Gastrocnemius medialis (tissue), 4 donors: Measurements from ENCODE around the gene IQCH.

ENCODE experiments used
- POLR2A ChIP-seq, 2 donors: fragments of 450-650 bp; IDR thresholded peaks; one replicate each; pipeline ENCODE4 v1.6.1; 2017; ENCODE audit warnings: antibody characterized with exemption in 2 of 2, mild to moderate bottlenecking in 2 of 2, moderate library complexity in 2 of 2
- TF ChIP-seq, protein P1 (sequence below), 5 experiments: fragments of 450-650 bp in 3 of 5; fragments of 200-600 bp in 2 of 5; sonication (generic) in 2 of 5; IDR thresholded peaks in 4 of 5; conservative IDR thresholded peaks in 1 of 5; 1 replicate in 4 of 5; 2 replicates in 1 of 5; pipeline ENCODE4 v1.5.1; 2016 to 2019; ENCODE audit warnings: antibody characterized with exemption in 5 of 5, mild to moderate bottlenecking in 3 of 5, moderate library complexity in 3 of 5

DNA sequence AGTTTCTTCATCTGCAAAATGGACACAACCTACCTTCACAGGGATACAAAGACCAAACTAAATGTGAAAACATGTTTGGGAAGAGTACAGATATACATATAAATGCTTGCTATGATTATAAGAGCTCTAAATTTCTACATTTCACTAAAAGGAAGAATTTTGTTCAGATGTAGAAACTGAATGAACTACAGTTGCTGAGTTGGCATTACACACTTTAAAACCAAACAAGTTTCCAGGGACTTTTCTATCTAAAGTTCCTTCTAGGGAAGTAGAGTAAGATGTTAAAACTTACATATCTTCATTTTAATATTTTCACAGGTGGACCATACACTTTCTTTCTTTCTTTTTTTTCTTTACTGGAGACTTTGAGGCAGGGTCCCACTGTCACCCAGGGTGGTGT is 4.8 kb upstream of the IQCH start:
- TF ChIP-seq, protein P1, sequence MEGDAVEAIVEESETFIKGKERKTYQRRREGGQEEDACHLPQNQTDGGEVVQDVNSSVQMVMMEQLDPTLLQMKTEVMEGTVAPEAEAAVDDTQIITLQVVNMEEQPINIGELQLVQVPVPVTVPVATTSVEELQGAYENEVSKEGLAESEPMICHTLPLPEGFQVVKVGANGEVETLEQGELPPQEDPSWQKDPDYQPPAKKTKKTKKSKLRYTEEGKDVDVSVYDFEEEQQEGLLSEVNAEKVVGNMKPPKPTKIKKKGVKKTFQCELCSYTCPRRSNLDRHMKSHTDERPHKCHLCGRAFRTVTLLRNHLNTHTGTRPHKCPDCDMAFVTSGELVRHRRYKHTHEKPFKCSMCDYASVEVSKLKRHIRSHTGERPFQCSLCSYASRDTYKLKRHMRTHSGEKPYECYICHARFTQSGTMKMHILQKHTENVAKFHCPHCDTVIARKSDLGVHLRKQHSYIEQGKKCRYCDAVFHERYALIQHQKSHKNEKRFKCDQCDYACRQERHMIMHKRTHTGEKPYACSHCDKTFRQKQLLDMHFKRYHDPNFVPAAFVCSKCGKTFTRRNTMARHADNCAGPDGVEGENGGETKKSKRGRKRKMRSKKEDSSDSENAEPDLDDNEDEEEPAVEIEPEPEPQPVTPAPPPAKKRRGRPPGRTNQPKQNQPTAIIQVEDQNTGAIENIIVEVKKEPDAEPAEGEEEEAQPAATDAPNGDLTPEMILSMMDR (IDR thresholded peaks at IDR 0.05 in 4 of 5, conservative IDR thresholded peaks at IDR 0.05 in 1 of 5), result no peak
- no peak for TF ChIP-seq POLR2A (IDR thresholded peaks at IDR 0.05)
